Hepatocyte (in vitro differentiated cells): ENCODE results near the gene KDM6B. TPM values are rescaled to one million over a fixed set of nuclear protein-coding genes. Genes with fewer than 3 reads are reported as not detected.
"Not testable (repeated sequence)": the region's sequence is repeated elsewhere in the genome, so short reads cannot be mapped to it uniquely, and the experiment has no call there.

Source experiments
- DNase-seq: peaks from one replicate; pipeline ENCODE4 v3.0.0-alpha.2; 2016; ENCODE audit warnings: low spot score
- H2AFZ ChIP-seq: fragments of 200-600 bp; sonication (generic); 2 replicates; pipeline ENCODE4 v1.6.0; 2016; ENCODE audit warnings: antibody characterized with exemption, mild to moderate bottlenecking
- H3K27ac ChIP-seq: fragments of 200-600 bp; sonication (generic); 2 replicates; pipeline ENCODE4 v1.5.1; 2016; ENCODE audit warnings: mild to moderate bottlenecking
- H3K27me3 ChIP-seq: fragments of 200-600 bp; sonication (generic); 2 replicates; pipeline ENCODE4 v1.6.1; 2016
- H3K36me3 ChIP-seq: fragments of 200-600 bp; sonication (generic); replicated peaks from 2 replicates; pipeline ENCODE4 v1.5.1; 2016; ENCODE audit warnings: low read depth; ENCODE audit not compliant: insufficient read depth
- H3K4me1 ChIP-seq: fragments of 200-600 bp; sonication (generic); 2 replicates; pipeline ENCODE4 v1.5.1; 2016; ENCODE audit warnings: mild to moderate bottlenecking, moderate library complexity; ENCODE audit not compliant: insufficient read depth
- H3K4me2 ChIP-seq: fragments of 200-600 bp; sonication (generic); 2 replicates; pipeline ENCODE4 v1.6.0; 2016
- H3K4me3 ChIP-seq: fragments of 200-600 bp; sonication (generic); 2 replicates; pipeline ENCODE4 v1.5.1; 2016; ENCODE audit warnings: mild to moderate bottlenecking
- H3K79me2 ChIP-seq: fragments of 200-600 bp; sonication (generic); 2 replicates; pipeline ENCODE4 v1.6.0; 2017; ENCODE audit warnings: mild to moderate bottlenecking
- H3K9me2 ChIP-seq: fragments of 200-600 bp; sonication (generic); replicated peaks from 2 replicates; pipeline ENCODE4 v1.6.0; 2017; ENCODE audit warnings: mild to moderate bottlenecking; ENCODE audit not compliant: insufficient read depth
- H3K9me3 ChIP-seq: fragments of 200-600 bp; sonication (generic); 2 replicates; pipeline ENCODE4 v1.5.1; 2016; ENCODE audit warnings: low read depth, mild to moderate bottlenecking
- H4K20me1 ChIP-seq: fragments of 200-600 bp; sonication (generic); 2 replicates; pipeline ENCODE4 v1.6.0; 2016; ENCODE audit warnings: mild to moderate bottlenecking; ENCODE audit not compliant: insufficient read depth, poor library complexity, severe bottlenecking
- CTCF ChIP-seq: fragments of 200-600 bp; sonication (generic); IDR thresholded peaks from 2 replicates; pipeline ENCODE4 v1.5.1; 2016; ENCODE audit warnings: antibody characterized with exemption, mild to moderate bottlenecking; ENCODE audit not compliant: poor library complexity
- EZH2 ChIP-seq: fragments of 200-600 bp; sonication (generic); IDR thresholded peaks from 2 replicates; pipeline ENCODE4 v1.6.1; 2016; ENCODE audit warnings: antibody characterized with exemption, mild to moderate bottlenecking, borderline replicate concordance
- EZH2phosphoT487 ChIP-seq: fragments of 200-600 bp; sonication (generic); IDR thresholded peaks from one replicate; pipeline ENCODE4 v1.6.1; 2018; ENCODE audit warnings: antibody characterized with exemption, mild to moderate bottlenecking, low read depth, moderate library complexity; ENCODE audit not compliant: unreplicated experiment, severe bottlenecking
- WGBS: methylation state at CpG from one replicate; pipeline ENCODE4 v1.1.6; 2016; ENCODE audit warnings: low lambda C conversion rate; ENCODE audit errors: missing lambda C conversion rate; 5-methylcytosine and 5-hydroxymethylcytosine counted together
- polyA plus RNA-seq: library from polyadenylated mRNA; unstranded; fragments of >200 nt; fragmentation: Nextera tagmentation; extraction: Ambion mirVana; gene quantifications from 2 replicates; pipeline ENCODE4 v1.2.1, GENCODE V29; 2016
- total RNA-seq: library from RNA; depleted of rRNA; stranded (reverse); fragments of >200 nt; gene quantifications from 2 replicates; pipeline ENCODE4 v1.2.3, GENCODE V29; 2014

The KDM6B gene
- total and polyA plus RNA-seq, 2 experiments from 2014 or later: 5.9 to 10.2 TPM

GRCh38 chr17:7862692-7863437 lies 28.8 kb downstream of the KDM6B start:
- Histone ChIP-seq H3K4me2 (peak overlapping the region; percentile 49), H3K4me1 (peaks cover 15% of the 10 kb centered on the region), H3K4me3 (no peak overlapping the region), H3K36me3 (no peaks in the 10 kb centered on the region), H4K20me1 (no peaks in the 10 kb centered on the region), H3K27me3 (no peaks in the 10 kb centered on the region), H3K9me3 (no peaks in the 10 kb centered on the region), H3K79me2 (peaks cover 47% of the 10 kb centered on the region), H3K9me2 (no peaks in the 10 kb centered on the region), H3K27ac (peak overlapping the region; percentile 49), H2AFZ (no peak overlapping the region)
- peak; percentile 75 for DNase-seq
- TF ChIP-seq CTCF: peak; percentile 71
- TF ChIP-seq EZH2phosphoT487: no peak
- WGBS: 26% methylated on average over 3 of the region's 3 CpGs

- H2AFZ ChIP-seq, H4K20me1 ChIP-seq, H3K27me3 ChIP-seq, H3K4me1 ChIP-seq, H3K4me2 ChIP-seq, H3K9me2 ChIP-seq, H3K4me3 ChIP-seq, H3K9me3 ChIP-seq, H3K36me3 ChIP-seq, DNase-seq: not testable (repeated sequence)
- 65% methylated on average over 5 of the region's 5 CpGs for WGBS
- Histone ChIP-seq H3K79me2 (peaks cover 43% of the 10 kb centered on the region), H3K27ac (peak overlapping the region; percentile 49)
These were observed 30.4 kb downstream of the KDM6B start for GRCh38 chr17:7864384-7864783.

GRCh38 chr17:7864995-7865650 lies 31.1 kb downstream of the KDM6B start:
- Histone ChIP-seq H3K9me2 (no peaks in the 10 kb centered on the region), H3K4me2 (no peak overlapping the region), H4K20me1 (no peaks in the 10 kb centered on the region), H3K27ac (no peak overlapping the region), H3K36me3 (no peaks in the 10 kb centered on the region), H3K4me1 (peaks cover 5% of the 10 kb centered on the region), H3K9me3 (no peaks in the 10 kb centered on the region), H3K27me3 (no peaks in the 10 kb centered on the region), H2AFZ (no peak overlapping the region), H3K4me3 (no peak overlapping the region), H3K79me2 (peaks cover 42% of the 10 kb centered on the region)
- 95% methylated on average over 5 of the region's 5 CpGs for WGBS
- TF ChIP-seq EZH2phosphoT487 (no peak), EZH2 (no peak), CTCF (no peak)
- DNase-seq: no peak

GRCh38 chr17:7867881-7868329 lies 33.9 kb downstream of the KDM6B start:
- Histone ChIP-seq H3K27me3 (no peaks in the 10 kb centered on the region), H3K36me3 (no peaks in the 10 kb centered on the region), H3K4me1 (peaks cover 3% of the 10 kb centered on the region), H3K4me2 (no peak overlapping the region), H3K9me3 (no peaks in the 10 kb centered on the region), H4K20me1 (no peaks in the 10 kb centered on the region), H3K9me2 (no peaks in the 10 kb centered on the region), H3K79me2 (peaks cover 25% of the 10 kb centered on the region), H3K4me3 (no peak overlapping the region), H3K27ac (no peak overlapping the region), H2AFZ (no peak overlapping the region)
- no peak for DNase-seq
- WGBS: 88% methylated on average over 5 of the region's 5 CpGs
- TF ChIP-seq EZH2 (no peak), EZH2phosphoT487 (no peak), CTCF (no peak)
